IMR-90 (cell line): ENCODE results near the gene LRIG1. TPM values are rescaled to one million over a fixed set of nuclear protein-coding genes. Genes with fewer than 3 reads are reported as not detected.
A peak's percentile ranks its signal among the peaks of the same experiment; 100 is the strongest.

Experiments used
- ATAC-seq: fragments of 200-7000 bp; cut with Tn5 transposase; 2 replicates; pipeline ENCODE4 v1.9.1; 2020; ENCODE audit warnings: low read depth, mild to moderate bottlenecking, moderate library complexity
- BruUV-seq: library from RNA; stranded (reverse); fragments of 400-500 nt; replicated peaks from 2 replicates; lab custom pipeline; 2021; lab: Mats Ljungman, UMichigan
- CTCF ChIA-PET: fragments of 300-600 bp; formaldehyde crosslinking; extraction: SDS; loops from one replicate; lab custom pipeline; 2021; ENCODE audit warnings: antibody characterized with exemption; lab: Yijun Ruan, JAX
- POLR2A ChIA-PET: fragments of 300-600 bp; sonication (Branson Sonifier 250); formaldehyde crosslinking; loops from one replicate; lab custom pipeline; 2022; ENCODE audit warnings: antibody characterized with exemption; ENCODE audit not compliant: unreplicated experiment; lab: Charles Lee
- DNase-seq: peaks from one replicate; pipeline ENCODE4 v3.0.0; 2013
- H2AFZ ChIP-seq: replicated peaks from 2 replicates; pipeline ENCODE3; 2013; ENCODE audit warnings: low read length, mild to moderate bottlenecking; ENCODE audit not compliant: poor library complexity
- H2AK5ac ChIP-seq: 2 replicates; pipeline ENCODE4 v1.6.1; 2013; ENCODE audit warnings: low read depth, low read length, inconsistent platforms
- H2AK9ac ChIP-seq: replicated peaks from 2 replicates; pipeline ENCODE3; 2013; ENCODE audit warnings: mild to moderate bottlenecking, low read depth, low read length, moderate library complexity; ENCODE audit not compliant: poor library complexity
- H2BK120ac ChIP-seq: 2 replicates; pipeline ENCODE4 v1.6.1; 2013; ENCODE audit warnings: low read depth, low read length, inconsistent platforms
- H2BK15ac ChIP-seq: 3 replicates; pipeline ENCODE4 v1.6.1; 2013; ENCODE audit warnings: low read depth, low read length, inconsistent platforms
- H2BK20ac ChIP-seq: 2 replicates; pipeline ENCODE4 v1.6.1; 2013; ENCODE audit warnings: low read depth, mild to moderate bottlenecking, inconsistent platforms, low read length, moderate library complexity
- H2BK5ac ChIP-seq: 2 replicates; pipeline ENCODE4 v1.6.1; 2013; ENCODE audit warnings: mild to moderate bottlenecking, low read depth, low read length, inconsistent platforms; ENCODE audit not compliant: poor library complexity, severe bottlenecking
- H3K14ac ChIP-seq: replicated peaks from 2 replicates; pipeline ENCODE4 v1.6.1; 2013; ENCODE audit warnings: low read depth, low read length, inconsistent platforms
- H3K18ac ChIP-seq: 2 replicates; pipeline ENCODE4 v1.6.1; 2013; ENCODE audit warnings: low read depth, low read length, control low read depth
- H3K23ac ChIP-seq: 2 replicates; pipeline ENCODE4 v1.6.1; 2013; ENCODE audit warnings: low read depth, low read length, inconsistent platforms
- H3K27ac ChIP-seq: 2 replicates; pipeline ENCODE4 v1.5.1; 2013; ENCODE audit warnings: mild to moderate bottlenecking, control low read depth, low read length; ENCODE audit not compliant: insufficient read depth
- H3K27me3 ChIP-seq: 2 replicates; pipeline ENCODE4 v1.6.1; 2013; ENCODE audit warnings: low read length; ENCODE audit not compliant: control insufficient read depth, insufficient read depth
- H3K36me3 ChIP-seq: 2 replicates; pipeline ENCODE4 v1.6.1; 2013; ENCODE audit warnings: low read length, mixed read lengths; ENCODE audit not compliant: control insufficient read depth, insufficient read depth
- H3K4ac ChIP-seq: 2 replicates; pipeline ENCODE4 v1.6.1; 2013; ENCODE audit warnings: low read depth, low read length, inconsistent platforms
- H3K4me1 ChIP-seq: 2 replicates; pipeline ENCODE4 v1.6.1; 2013; ENCODE audit warnings: low read length, mixed read lengths; ENCODE audit not compliant: control insufficient read depth, insufficient read depth
- H3K4me2 ChIP-seq: 2 replicates; pipeline ENCODE4 v1.6.1; 2013; ENCODE audit warnings: low read depth, mild to moderate bottlenecking, control low read depth, low read length, moderate library complexity
- H3K4me3 ChIP-seq: 2 replicates; pipeline ENCODE4 v1.5.1; 2013; ENCODE audit warnings: low read depth, mild to moderate bottlenecking, control low read depth, low read length, moderate library complexity; ENCODE audit not compliant: insufficient read depth
- H3K56ac ChIP-seq: 2 replicates; pipeline ENCODE4 v1.6.1; 2013; ENCODE audit warnings: low read length, inconsistent platforms; ENCODE audit not compliant: insufficient read depth; ENCODE audit errors: extremely low read depth
- H3K79me1 ChIP-seq, 2 experiments: 2 replicates each; pipeline ENCODE4 v1.6.1; 2013; ENCODE audit warnings: low read length in 2 of 2, inconsistent platforms in 1 of 2, low read depth in 1 of 2
- H3K9ac ChIP-seq: 2 replicates; pipeline ENCODE4 v1.6.1; 2013; ENCODE audit warnings: low read depth, low read length, control low read depth
- H3K9me1 ChIP-seq: 2 replicates; pipeline ENCODE4 v1.6.1; 2013; ENCODE audit warnings: low read length, inconsistent platforms; ENCODE audit not compliant: insufficient read depth
- H3K9me3 ChIP-seq: 2 replicates; pipeline ENCODE4 v1.6.1; 2013; ENCODE audit warnings: low read length; ENCODE audit not compliant: control insufficient read depth, insufficient read depth
- H4K20me1 ChIP-seq: 2 replicates; pipeline ENCODE4 v1.6.1; 2013; ENCODE audit warnings: low read length, inconsistent platforms; ENCODE audit not compliant: insufficient read depth
- H4K5ac ChIP-seq: 2 replicates; pipeline ENCODE4 v1.6.1; 2013; ENCODE audit warnings: mild to moderate bottlenecking, low read depth, low read length, control low read depth
- H4K8ac ChIP-seq, 2 experiments: 2 replicates each; pipeline ENCODE4 v1.6.1; 2013; ENCODE audit warnings: low read depth in 2 of 2, low read length in 2 of 2, control low read depth in 1 of 2, inconsistent platforms in 1 of 2
- H4K91ac ChIP-seq: 2 replicates; pipeline ENCODE4 v1.6.1; 2013; ENCODE audit warnings: low read depth, low read length, inconsistent platforms; ENCODE audit not compliant: insufficient read depth
- BHLHE40 ChIP-seq: fragments of 150-350 bp; IDR thresholded peaks from 2 replicates; pipeline ENCODE4 v1.6.1; 2016; ENCODE audit warnings: mild to moderate bottlenecking, low read depth, low read length
- CEBPB ChIP-seq: IDR thresholded peaks from 2 replicates; pipeline ENCODE4 v1.6.1; 2012; ENCODE audit warnings: low read depth, low read length, improper control_type of control experiment
- CTCF ChIP-seq: conservative IDR thresholded peaks from 2 replicates; pipeline ENCODE4 v1.5.1; 2012; ENCODE audit warnings: mild to moderate bottlenecking, low read depth, low read length, improper control_type of control experiment
- MAFK ChIP-seq: IDR thresholded peaks from 2 replicates; pipeline ENCODE4 v1.6.1; 2012; ENCODE audit warnings: low read depth, low read length, improper control_type of control experiment
- MAZ ChIP-seq: IDR thresholded peaks from 2 replicates; pipeline ENCODE4 v1.6.1; 2012; ENCODE audit warnings: low read depth, mild to moderate bottlenecking, low read length, improper control_type of control experiment, moderate library complexity, borderline replicate concordance
- MXI1 ChIP-seq: IDR thresholded peaks from 2 replicates; pipeline ENCODE4 v1.6.1; 2012; ENCODE audit warnings: low read depth, mild to moderate bottlenecking, low read length, moderate library complexity, borderline replicate concordance
- NFE2L2 ChIP-seq: fragments of 150-350 bp; IDR thresholded peaks from 2 replicates; pipeline ENCODE4 v1.6.1; 2016; ENCODE audit warnings: low read depth, mild to moderate bottlenecking, low read length
- POLR2A ChIP-seq: IDR thresholded peaks from 2 replicates; pipeline ENCODE4 v1.6.1; 2012; ENCODE audit warnings: mild to moderate bottlenecking, low read depth, low read length
- RAD21 ChIP-seq: IDR thresholded peaks from 2 replicates; pipeline ENCODE4 v1.6.1; 2012; ENCODE audit warnings: low read length, improper control_type of control experiment
- RFX5 ChIP-seq: IDR thresholded peaks from 2 replicates; pipeline ENCODE4 v1.8.0; 2012; ENCODE audit warnings: low read depth, mild to moderate bottlenecking, low read length, moderate library complexity
- SMC3 ChIP-seq: fragments of 150-350 bp; IDR thresholded peaks from 2 replicates; pipeline ENCODE4 v1.6.1; 2016; ENCODE audit warnings: low read depth, mild to moderate bottlenecking, antibody characterized with exemption, low read length, moderate library complexity
- USF2 ChIP-seq: fragments of 150-350 bp; IDR thresholded peaks from 2 replicates; pipeline ENCODE4 v1.6.1; 2017; ENCODE audit warnings: mild to moderate bottlenecking, antibody characterized with exemption, low read length, low read depth
- WGBS, 2 experiments: methylation state at CpG; one replicate each; pipeline versions ENCODE4 v1.1.5 to v1.1.7; 2013; ENCODE audit warnings: missing lambda C conversion rate in 2 of 2; ENCODE audit not compliant: insufficient read length in 1 of 2; ENCODE audit errors: extremely low coverage in 2 of 2; 5-methylcytosine and 5-hydroxymethylcytosine counted together
- dilution Hi-C: fragments of 300-500 bp; cut with HindIII; formaldehyde crosslinking; loops from one replicate; pipeline ENCODE4 v1.14.3; 2018; ENCODE audit warnings: low sequenced_read_pairs; ENCODE audit not compliant: unreplicated experiment
- in situ Hi-C: fragments of 300-500 bp; cut with MboI; formaldehyde crosslinking; loops from 3 replicates; pipeline ENCODE4 v1.14.3; 2019; ENCODE audit warnings: low sequenced_read_pairs, inconsistent platforms, mixed read lengths
- intact Hi-C: fragments of 100-400 bp; cut with micrococcal nuclease; formaldehyde crosslinking; loops from 2 replicates; pipeline ENCODE4 v1.10.0; 2022
- polyA plus RNA-seq, 3 experiments: library from polyadenylated mRNA; depleted of rRNA; stranded (reverse); fragments of >200 nt; gene quantifications; 2 replicates each; pipeline ENCODE4 v1.2.3, GENCODE V29; 2012; ENCODE audit warnings: low replicate concordance in 1 of 3
- total RNA-seq: library from RNA; depleted of rRNA; stranded (reverse); fragments of >200 nt; gene quantifications from 2 replicates; pipeline ENCODE4 v1.2.3, GENCODE V29; 2012

Gene LRIG1
- total and polyA plus RNA-seq, 2 of the 4 experiments (the other 2 are of a cell fraction): 62.8 to 87.8 TPM

GRCh38 chr3:66456711-66457173, 44.1 kb downstream of the LRIG1 start:
- Histone ChIP-seq H3K27ac (no peak overlapping the region), H3K9me1 (no peaks in the 10 kb centered on the region), H3K9me3 (no peaks in the 10 kb centered on the region), H3K36me3 (peaks cover 40% of the 10 kb centered on the region), H3K27me3 (no peaks in the 10 kb centered on the region), H3K4me2 (no peak overlapping the region), H4K8ac (no peak overlapping the region), H2BK5ac (no peak overlapping the region), H2BK20ac (no peak overlapping the region), H3K23ac (no peak overlapping the region), H2BK15ac (no peak overlapping the region), H2AK9ac (peak overlapping the region; percentile 68), H4K91ac (no peak overlapping the region), H3K79me1 (peaks cover 14 to 28% of the 10 kb centered on the region in 2 experiments), H4K20me1 (peaks cover 3% of the 10 kb centered on the region; the same call in 1 of the 2 replicates), H4K5ac (no peak overlapping the region), H3K4me1 (0 out of 2 replicates have a peak, but pooled peaks cover under 1% of the 10 kb centered on the region), H2AK5ac (no peak overlapping the region), H3K56ac (no peak overlapping the region), H2BK120ac (no peak overlapping the region), H3K4ac (no peak overlapping the region), H2AFZ (no peak overlapping the region), H3K18ac (no peak overlapping the region), H3K9ac (no peak overlapping the region), H3K14ac (no peak overlapping the region), H3K4me3 (no peak overlapping the region)
- in situ Hi-C loops: no loop called here
- TF ChIP-seq MAZ: no peak
- no peak for TF ChIP-seq MXI1
- TF ChIP-seq CTCF: no peak
- TF ChIP-seq NFE2L2: no peak
- TF ChIP-seq CEBPB: no peak
- no peak for TF ChIP-seq RFX5
- TF ChIP-seq POLR2A: no peak
- TF ChIP-seq BHLHE40: no peak
- TF ChIP-seq MAFK: no peak
- no peak for TF ChIP-seq SMC3
- TF ChIP-seq USF2: no peak
- no peak for TF ChIP-seq RAD21
- ChIA-PET POLR2A (no interaction called here), CTCF (no interaction called here)
- DNase-seq (no peak), ATAC-seq (no peak)
- 87% methylated on average over 6 of the region's 10 CpGs; no CpG with 5 or more reads in 1 of the 2 experiments for WGBS, 2 experiments
- intact Hi-C loops: loop anchor here (1.0 kb wide), 1 partner anchor 43 kb away; no protein-coding TSS in a partner anchor
- BruUV-seq: no TSS peak
- dilution Hi-C loops: no loop called here
